H1 (cell line): Measurements from ENCODE around the gene SMPX. TPM values are rescaled to one million over a fixed set of nuclear protein-coding genes. Genes with fewer than 3 reads are reported as not detected.

ENCODE experiments used
- BCL11A ChIP-seq, 2 experiments: IDR thresholded peaks; one replicate each; pipeline ENCODE4 v1.6.1; 2011; ENCODE audit warnings: low read depth in 2 of 2, low read length in 2 of 2, mild to moderate bottlenecking in 2 of 2
- KDM1A ChIP-seq: fragments of 200-600, 300-600 bp; sonication (generic); IDR thresholded peaks from 2 replicates; pipeline ENCODE4 v1.7.1; 2016; ENCODE audit warnings: mild to moderate bottlenecking, low read length, borderline replicate concordance
- SIN3A ChIP-seq, 2 experiments: IDR thresholded peaks in 1 of 2; conservative IDR thresholded peaks in 1 of 2; 2 replicates each; pipeline ENCODE4 v1.6.1; 2011 to 2012; ENCODE audit warnings: low read length in 2 of 2, improper control_type of control experiment in 1 of 2, low read depth in 1 of 2, mild to moderate bottlenecking in 1 of 2
- ZNF274 ChIP-seq: IDR thresholded peaks from 2 replicates; pipeline ENCODE4 v1.7.0; 2012; ENCODE audit warnings: low read length, borderline replicate concordance; ENCODE audit errors: extremely low read depth
- polyA plus RNA-seq, 7 experiments: library from polyadenylated mRNA; depleted of rRNA in 3 of 7; stranded (reverse) in 5 of 7; unstranded in 2 of 7; fragments of >200 nt in 5 of 7; fragments of 200-250 nt in 2 of 7; gene quantifications; 1 replicate in 5 of 7; 2 replicates in 1 of 7; 4 replicates in 1 of 7; pipeline versions ENCODE4 v1.2.1 to v1.2.3, GENCODE V29; 2011 to 2013; ENCODE audit warnings: missing spikeins in 2 of 7, mixed read lengths in 2 of 7
- total RNA-seq: library from RNA; stranded (reverse); fragmentation: NEBNext Ultra II Directional; extraction: Animal tissue kit (Norgen Biotek cat#: 25700); gene quantifications from 2 replicates; pipeline ENCODE4 v1.2.1, GENCODE V29; 2021

The SMPX gene
- total and polyA plus RNA-seq, 2 of the 8 experiments (the other 6 are each of a cell fraction or from before 2014, with no cell fraction given): not detected

DNA sequence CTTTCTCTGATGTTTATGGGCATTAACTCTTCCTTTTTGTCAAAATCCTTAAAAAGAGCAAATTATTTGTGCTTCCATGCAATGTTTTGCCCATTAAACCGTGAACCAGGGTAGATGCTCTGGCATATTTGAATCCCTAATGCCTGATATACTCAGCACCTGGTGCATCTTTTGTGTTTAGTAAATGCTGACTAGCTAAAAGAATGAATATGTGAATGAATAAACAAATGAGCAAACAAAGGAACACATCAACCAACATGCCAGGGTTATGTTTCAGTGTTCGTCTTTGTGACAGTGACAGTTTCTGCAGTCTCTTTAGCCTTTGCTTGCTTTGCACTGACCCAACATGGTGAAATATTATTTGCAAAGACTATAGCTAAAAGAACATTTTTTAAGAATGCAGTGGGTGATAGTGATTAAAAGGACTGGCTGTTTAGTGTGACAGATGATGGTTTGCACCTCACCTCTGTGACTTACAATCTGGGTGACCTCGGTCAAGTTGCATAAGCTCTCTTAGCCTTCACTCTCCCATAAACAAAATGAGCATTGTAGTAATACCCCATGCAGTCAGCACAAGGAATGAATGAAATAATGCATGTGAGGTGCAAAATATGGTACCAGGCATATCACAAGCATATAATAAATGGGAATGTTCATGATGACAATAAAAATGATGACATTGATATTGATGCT lies 29.5 kb downstream of the SMPX start (continued):
- TF ChIP-seq SIN3A (conservative IDR thresholded peaks at IDR 0.05 in 1 of 2, IDR thresholded peaks at IDR 0.05 in 1 of 2; ENCODE audit: low read depth in 1 of 2, low read length in 2 of 2): no peak
- no peak for TF ChIP-seq ZNF274
- no peak for TF ChIP-seq BCL11A (IDR thresholded peaks at IDR 0.05; ENCODE audit: low read depth in 2 of 2, low read length in 2 of 2)
- TF ChIP-seq KDM1A: no peak
